HepG2 (cell line): ENCODE results near the gene TOMM7. TPM values are rescaled to one million over a fixed set of nuclear protein-coding genes. Genes with fewer than 3 reads are reported as not detected.
A peak's percentile ranks its signal among the peaks of the same experiment; 100 is the strongest.

Source experiments
- ARID4A ChIP-seq: sonication (generic); formaldehyde crosslinking; IDR thresholded peaks from 2 replicates; pipeline ENCODE4 v1.5.0; 2020; ENCODE audit warnings: mild to moderate bottlenecking, missing genetic modification reagents, borderline replicate concordance
- ATF5 ChIP-seq: sonication (generic); formaldehyde crosslinking; IDR thresholded peaks from 2 replicates; pipeline ENCODE4 v1.4.0; 2020; ENCODE audit warnings: mild to moderate bottlenecking, low read depth, missing genetic modification reagents
- CCDC6 ChIP-seq: sonication (generic); formaldehyde crosslinking; IDR thresholded peaks from 2 replicates; pipeline ENCODE4 v1.8.1; 2022; ENCODE audit warnings: mild to moderate bottlenecking, missing genetic modification reagents, moderate library complexity
- GMEB1 ChIP-seq: sonication (generic); formaldehyde crosslinking; IDR thresholded peaks from 2 replicates; pipeline ENCODE4 v1.5.1; 2020; ENCODE audit warnings: missing genetic modification reagents, mild to moderate bottlenecking, borderline replicate concordance
- HDAC1 ChIP-seq: sonication (generic); formaldehyde crosslinking; IDR thresholded peaks from 2 replicates; pipeline ENCODE4 v1.5.1; 2020; ENCODE audit warnings: mild to moderate bottlenecking, missing genetic modification reagents
- MAFF ChIP-seq: IDR thresholded peaks from 2 replicates; pipeline ENCODE4 v1.6.1; 2011; ENCODE audit warnings: low read depth, low read length, improper control_type of control experiment
- MAX ChIP-seq: IDR thresholded peaks from 2 replicates; pipeline ENCODE4 v1.6.1; 2012; ENCODE audit warnings: inconsistent platforms
- RELA ChIP-seq: sonication (generic); formaldehyde crosslinking; IDR thresholded peaks from 2 replicates; pipeline ENCODE4 v1.4.0; 2020; ENCODE audit warnings: missing genetic modification reagents
- SIN3B ChIP-seq: fragments of 150-350 bp; IDR thresholded peaks from 2 replicates; pipeline ENCODE4 v1.6.1; 2014; ENCODE audit warnings: low read length
- SMC3 ChIP-seq: IDR thresholded peaks from 2 replicates; pipeline ENCODE4 v1.6.1; 2011; ENCODE audit warnings: low read length, improper control_type of control experiment
- ZBTB46 ChIP-seq: sonication (generic); formaldehyde crosslinking; IDR thresholded peaks from 2 replicates; pipeline ENCODE4 v1.4.0; 2020; ENCODE audit warnings: mild to moderate bottlenecking, missing genetic modification reagents, borderline replicate concordance
- ZC3H13 ChIP-seq: sonication (generic); formaldehyde crosslinking; IDR thresholded peaks from 2 replicates; pipeline ENCODE4 v1.8.1; 2023; ENCODE audit warnings: mild to moderate bottlenecking, missing genetic modification reagents, moderate library complexity
- ZMAT5 ChIP-seq: sonication (generic); formaldehyde crosslinking; IDR thresholded peaks from 2 replicates; pipeline ENCODE4 v1.5.0; 2020; ENCODE audit warnings: mild to moderate bottlenecking, low read depth, missing genetic modification reagents, borderline replicate concordance
- ZMYM4 ChIP-seq: sonication (generic); formaldehyde crosslinking; IDR thresholded peaks from 2 replicates; pipeline ENCODE4 v1.8.1; 2023; ENCODE audit warnings: mild to moderate bottlenecking, missing genetic modification reagents
- ZNF512 ChIP-seq: sonication (generic); formaldehyde crosslinking; IDR thresholded peaks from 2 replicates; pipeline ENCODE4 v1.4.0; 2020; ENCODE audit warnings: mild to moderate bottlenecking, missing genetic modification reagents
- ZNF605 ChIP-seq: sonication (generic); formaldehyde crosslinking; IDR thresholded peaks from 2 replicates; pipeline ENCODE4 v1.8.0; 2022; ENCODE audit warnings: mild to moderate bottlenecking, missing genetic modification reagents
- ZNF841 ChIP-seq: sonication (generic); formaldehyde crosslinking; IDR thresholded peaks from 2 replicates; pipeline ENCODE4 v1.8.1; 2023; ENCODE audit warnings: missing genetic modification reagents, borderline replicate concordance
- polyA plus RNA-seq, 8 experiments: library from polyadenylated mRNA; depleted of rRNA in 3 of 8; stranded (reverse) in 7 of 8; unstranded in 1 of 8; fragments of >200 nt; fragmentation: Illumina TruSeq in 4 of 8; extraction: Trizol in 4 of 8; gene quantifications; 2 replicates each; pipeline versions ENCODE4 v1.2.1 to v1.2.3, GENCODE V29; 2011 to 2016; ENCODE audit warnings: low read depth in 4 of 8, missing spikeins in 1 of 8, mixed read lengths in 1 of 8; ENCODE audit not compliant: insufficient read depth in 1 of 8
- total RNA-seq, 5 experiments: library from RNA; depleted of rRNA; stranded (reverse); fragments of >200 nt; fragmentation: Illumina TruSeq; extraction: Trizol; gene quantifications; 2 replicates each; pipeline ENCODE4 v1.2.3, GENCODE V29; 2016; ENCODE audit warnings: low read depth in 1 of 5

TOMM7 gene
- total and polyA plus RNA-seq, 2 of the 13 experiments (the other 11 are each of a cell fraction or from before 2014, with no cell fraction given), result 251 to 369 TPM

- no peak for TF ChIP-seq ATF5
- no peak for TF ChIP-seq SMC3
- TF ChIP-seq CCDC6 (CRISPR knock-in tag), result peak; percentile 50; the same call in 1 of the 2 replicates
- TF ChIP-seq MAX, result peak; percentile 97
- no peak for TF ChIP-seq SIN3B
- 0 out of 2 replicates have a peak, but pooled peaks have one; percentile 45 for TF ChIP-seq ZBTB46 (CRISPR knock-in tag)
- peak; percentile 38; the same call in 1 of the 2 replicates for TF ChIP-seq GMEB1 (CRISPR knock-in tag)
- TF ChIP-seq ZNF605, result peak; percentile 89
- no peak; the same call in 1 of the 2 replicates for TF ChIP-seq RELA (CRISPR knock-in tag)
- peak; percentile 51; the same call in 1 of the 2 replicates for TF ChIP-seq ARID4A
- TF ChIP-seq ZNF841, result peak; percentile 77; the same call in 1 of the 2 replicates
- TF ChIP-seq ZMYM4 (CRISPR knock-in tag), result peak; percentile 70
- TF ChIP-seq ZC3H13 (CRISPR knock-in tag), result peak; percentile 81
- peak; percentile 50 for TF ChIP-seq HDAC1
- no peak for TF ChIP-seq MAFF
- no peak for TF ChIP-seq ZMAT5 (CRISPR knock-in tag)
- TF ChIP-seq ZNF512 (CRISPR knock-in tag), result 0 out of 2 replicates have a peak, but pooled peaks have one; percentile 42
These were observed 31.8 kb upstream of the TOMM7 start (continued) for GRCh38 chr7:22854158-22855048.
